Measurements from ENCODE around the gene DLG5.
A peak's percentile ranks its signal among the peaks of the same experiment; 100 is the strongest.

The DLG5 gene

GRCh38 chr10:77892021-77892739 is 34.4 kb downstream of the DLG5 start:
- H3K9ac ChIP-seq (ENCODE audit: low read length), result no peak overlapping the region

GRCh38 chr10:77890097-77890496 is 36.5 kb downstream of the DLG5 start:
- peaks cover 6% of the 10 kb centered on the region; the same call in 1 of the 2 replicates for H3K4me1 ChIP-seq (ENCODE audit: low read length)

More at GRCh38 chr10:77892021-77892739, 34.4 kb downstream of the DLG5 start:
- no peak overlapping the region for H3K4me3 ChIP-seq (ENCODE audit: low read length)
- H3K27ac ChIP-seq (ENCODE audit: low read length), result no peak overlapping the region
- TF ChIP-seq EZH2phosphoT487 (IDR thresholded peaks at IDR 0.05; ENCODE audit: low read depth), result no peak
- no peak for TF ChIP-seq CTCF (IDR thresholded peaks at IDR 0.05; ENCODE audit: low read depth, low read length)
- no peaks in the 10 kb centered on the region for H3K4me1 ChIP-seq (ENCODE audit: low read length)
- H3K36me3 ChIP-seq (replicated peaks; ENCODE audit: low read depth, low read length), result no peaks in the 10 kb centered on the region
- H3K79me2 ChIP-seq (ENCODE audit: low read length), result no peaks in the 10 kb centered on the region
- H3K9me3 ChIP-seq (ENCODE audit: insufficient read depth, low read length), result no peaks in the 10 kb centered on the region
- H3K4me2 ChIP-seq (ENCODE audit: low read length), result no peak overlapping the region
- no peaks in the 10 kb centered on the region for H4K20me1 ChIP-seq (ENCODE audit: insufficient read depth, low read length)
- no peak overlapping the region for H2AFZ ChIP-seq (ENCODE audit: low read depth, low read length)
- no peaks in the 10 kb centered on the region for H3K27me3 ChIP-seq (ENCODE audit: low read depth, low read length)

GRCh38 chr10:77889277-77889903 is 37.2 kb downstream of the DLG5 start:
- Histone ChIP-seq H3K4me3 (ENCODE audit: low read length) (no peak overlapping the region), H3K27ac (ENCODE audit: low read length) (no peak overlapping the region), H4K20me1 (ENCODE audit: insufficient read depth, low read length) (no peaks in the 10 kb centered on the region), H3K9ac (ENCODE audit: low read length) (no peak overlapping the region), H3K9me3 (ENCODE audit: insufficient read depth, low read length) (no peaks in the 10 kb centered on the region), H3K4me2 (ENCODE audit: low read length) (no peak overlapping the region), H3K27me3 (ENCODE audit: low read depth, low read length) (no peaks in the 10 kb centered on the region), H3K36me3 (replicated peaks; ENCODE audit: low read depth, low read length) (no peaks in the 10 kb centered on the region), H3K79me2 (ENCODE audit: low read length) (no peaks in the 10 kb centered on the region), H3K4me1 (ENCODE audit: low read length) (peaks cover 6% of the 10 kb centered on the region; the same call in 1 of the 2 replicates), H2AFZ (ENCODE audit: low read depth, low read length) (no peak overlapping the region)
- TF ChIP-seq CTCF (IDR thresholded peaks at IDR 0.05; ENCODE audit: low read depth, low read length), result no peak
- no peak for TF ChIP-seq EZH2phosphoT487 (IDR thresholded peaks at IDR 0.05; ENCODE audit: low read depth)

More at GRCh38 chr10:77890097-77890496, 36.5 kb downstream of the DLG5 start:
- H4K20me1 ChIP-seq (ENCODE audit: insufficient read depth, low read length), result no peaks in the 10 kb centered on the region
- H3K36me3 ChIP-seq (replicated peaks; ENCODE audit: low read depth, low read length), result no peaks in the 10 kb centered on the region
- H2AFZ ChIP-seq (ENCODE audit: low read depth, low read length), result no peak overlapping the region
- H3K4me2 ChIP-seq (ENCODE audit: low read length), result no peak overlapping the region
- H3K4me3 ChIP-seq (ENCODE audit: low read length), result no peak overlapping the region
- TF ChIP-seq EZH2phosphoT487 (IDR thresholded peaks at IDR 0.05; ENCODE audit: low read depth), result no peak
- 0 out of 2 replicates have a peak, but pooled peaks have one; percentile 14 for TF ChIP-seq CTCF (IDR thresholded peaks at IDR 0.05; ENCODE audit: low read depth, low read length)
- H3K27ac ChIP-seq (ENCODE audit: low read length), result no peak overlapping the region
- H3K9me3 ChIP-seq (ENCODE audit: insufficient read depth, low read length), result no peaks in the 10 kb centered on the region
- H3K27me3 ChIP-seq (ENCODE audit: low read depth, low read length), result no peaks in the 10 kb centered on the region
- H3K79me2 ChIP-seq (ENCODE audit: low read length), result no peaks in the 10 kb centered on the region
- no peak overlapping the region for H3K9ac ChIP-seq (ENCODE audit: low read length)

- Histone ChIP-seq H4K20me1 (ENCODE audit: insufficient read depth, low read length) (no peaks in the 10 kb centered on the region), H3K36me3 (replicated peaks; ENCODE audit: low read depth, low read length) (no peaks in the 10 kb centered on the region), H2AFZ (ENCODE audit: low read depth, low read length) (no peak overlapping the region), H3K4me3 (ENCODE audit: low read length) (no peak overlapping the region), H3K79me2 (ENCODE audit: low read length) (no peaks in the 10 kb centered on the region), H3K4me2 (ENCODE audit: low read length) (no peak overlapping the region), H3K9ac (ENCODE audit: low read length) (no peak overlapping the region), H3K4me1 (ENCODE audit: low read length) (peaks cover 6% of the 10 kb centered on the region; the same call in 1 of the 2 replicates), H3K9me3 (ENCODE audit: insufficient read depth, low read length) (no peaks in the 10 kb centered on the region), H3K27ac (ENCODE audit: low read length) (no peak overlapping the region), H3K27me3 (ENCODE audit: low read depth, low read length) (no peaks in the 10 kb centered on the region)
- TF ChIP-seq CTCF (IDR thresholded peaks at IDR 0.05; ENCODE audit: low read depth, low read length), result no peak
- no peak for TF ChIP-seq EZH2phosphoT487 (IDR thresholded peaks at IDR 0.05; ENCODE audit: low read depth)
These were observed 38.2 kb downstream of the DLG5 start for GRCh38 chr10:77888356-77888703.

Measured in OCI-LY3 (cell line).